RWPE2 (cell line): Measurements from ENCODE around the gene SPATA2L.

ENCODE experiments used
- ATAC-seq: fragments of 200-7000 bp; cut with Tn5 transposase; 3 replicates; pipeline ENCODE4 v1.9.1; 2021; ENCODE audit warnings: low read depth
- DNase-seq: peaks from one replicate; pipeline ENCODE4 v3.0.0-alpha.2; 2020; ENCODE audit warnings: low spot score
- H3K27ac ChIP-seq: fragments of 450-650 bp; 2 replicates; pipeline ENCODE4 v1.5.1; 2017; ENCODE audit warnings: mild to moderate bottlenecking; ENCODE audit not compliant: poor library complexity, severe bottlenecking
- H3K27me3 ChIP-seq: fragments of 250-450 bp; sonication (Bioruptor Pico); 2 replicates; pipeline ENCODE4 v1.5.1; 2021; ENCODE audit warnings: mild to moderate bottlenecking, moderate library complexity; ENCODE audit not compliant: insufficient read depth, poor library complexity, severe bottlenecking
- H3K36me3 ChIP-seq: fragments of 250-450 bp; sonication (Bioruptor Pico); 2 replicates; pipeline ENCODE4 v1.5.1; 2020; ENCODE audit warnings: low read depth, mild to moderate bottlenecking, moderate library complexity
- H3K4me1 ChIP-seq: fragments of 250-450 bp; sonication (Bioruptor Pico); 2 replicates; pipeline ENCODE4 v1.5.1; 2021; ENCODE audit warnings: mild to moderate bottlenecking, moderate library complexity; ENCODE audit not compliant: insufficient read depth, poor library complexity, severe bottlenecking
- H3K4me3 ChIP-seq: fragments of 250-450 bp; sonication (Bioruptor Pico); 2 replicates; pipeline ENCODE4 v1.5.1; 2021; ENCODE audit warnings: mild to moderate bottlenecking, moderate library complexity; ENCODE audit not compliant: severe bottlenecking
- H3K9me3 ChIP-seq: fragments of 250-450 bp; sonication (Bioruptor Pico); 2 replicates; pipeline ENCODE4 v1.5.1; 2021; ENCODE audit warnings: mild to moderate bottlenecking, moderate library complexity; ENCODE audit not compliant: severe bottlenecking
- CTCF ChIP-seq: fragments of 450-650 bp; IDR thresholded peaks from one replicate; pipeline ENCODE4 v1.5.1; 2017; ENCODE audit warnings: mild to moderate bottlenecking, moderate library complexity; ENCODE audit not compliant: poor library complexity, severe bottlenecking

The SPATA2L gene

DNA sequence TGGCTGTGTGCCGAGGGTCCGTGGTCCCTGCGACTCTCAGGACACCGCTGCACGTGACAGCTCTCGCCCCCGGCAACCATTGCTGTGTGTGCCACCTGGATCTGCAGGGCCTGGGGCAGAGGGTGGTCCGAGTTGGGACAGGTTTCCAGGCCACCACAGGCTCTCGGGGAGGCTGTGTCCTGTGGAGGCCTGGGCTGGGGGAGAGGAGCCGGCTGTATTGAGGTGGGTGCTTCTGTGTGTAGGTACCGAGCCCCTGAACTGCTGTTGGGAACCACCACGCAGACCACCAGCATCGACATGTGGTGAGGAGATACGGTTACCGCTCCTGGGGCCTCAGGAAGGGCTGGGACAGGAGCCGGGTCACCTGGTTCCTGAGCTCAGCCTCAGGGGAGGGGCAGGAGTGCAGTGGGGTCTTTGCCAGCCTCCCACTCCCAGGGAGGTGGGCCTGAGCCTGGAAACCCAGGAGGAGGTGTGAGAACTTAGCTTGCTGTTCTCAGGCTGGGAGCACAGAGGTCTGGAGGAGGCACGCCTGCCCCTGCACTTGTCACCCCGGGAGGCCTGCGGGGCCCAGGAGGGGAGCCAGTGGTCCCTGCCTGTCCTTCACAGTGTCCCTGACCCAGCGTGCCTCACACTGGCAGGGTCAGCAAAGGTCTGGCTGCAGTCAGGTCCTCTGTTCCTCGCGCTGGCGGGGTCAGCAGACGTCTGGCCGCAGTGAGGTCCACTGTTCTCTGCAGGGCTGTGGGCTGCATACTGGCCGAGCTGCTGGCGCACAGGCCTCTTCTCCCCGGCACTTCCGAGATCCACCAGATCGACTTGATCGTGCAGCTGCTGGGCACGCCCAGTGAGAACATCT, 7.3 kb downstream of the SPATA2L start:
- peaks cover 60% of the 10 kb centered on the region for H3K36me3 ChIP-seq

GRCh38 chr16:89693289-89693731, 8.2 kb downstream of the SPATA2L start:
- Histone ChIP-seq H3K27ac (no peak overlapping the region), H3K36me3 (peaks cover 68% of the 10 kb centered on the region), H3K9me3 (no peaks in the 10 kb centered on the region), H3K4me3 (no peak overlapping the region), H3K27me3 (no peaks in the 10 kb centered on the region), H3K4me1 (no peaks in the 10 kb centered on the region)
- no peak for DNase-seq
- no peak for ATAC-seq
- no peak for TF ChIP-seq CTCF

More for the DNA sequence above, 7.3 kb downstream of the SPATA2L start:
- H3K4me1 ChIP-seq: no peaks in the 10 kb centered on the region
- H3K27me3 ChIP-seq: no peaks in the 10 kb centered on the region
- no peak for TF ChIP-seq CTCF
- H3K9me3 ChIP-seq: no peaks in the 10 kb centered on the region
- DNase-seq (peak; percentile 70), ATAC-seq (no peak)
- H3K4me3 ChIP-seq: no peak overlapping the region
- no peak overlapping the region for H3K27ac ChIP-seq

DNA sequence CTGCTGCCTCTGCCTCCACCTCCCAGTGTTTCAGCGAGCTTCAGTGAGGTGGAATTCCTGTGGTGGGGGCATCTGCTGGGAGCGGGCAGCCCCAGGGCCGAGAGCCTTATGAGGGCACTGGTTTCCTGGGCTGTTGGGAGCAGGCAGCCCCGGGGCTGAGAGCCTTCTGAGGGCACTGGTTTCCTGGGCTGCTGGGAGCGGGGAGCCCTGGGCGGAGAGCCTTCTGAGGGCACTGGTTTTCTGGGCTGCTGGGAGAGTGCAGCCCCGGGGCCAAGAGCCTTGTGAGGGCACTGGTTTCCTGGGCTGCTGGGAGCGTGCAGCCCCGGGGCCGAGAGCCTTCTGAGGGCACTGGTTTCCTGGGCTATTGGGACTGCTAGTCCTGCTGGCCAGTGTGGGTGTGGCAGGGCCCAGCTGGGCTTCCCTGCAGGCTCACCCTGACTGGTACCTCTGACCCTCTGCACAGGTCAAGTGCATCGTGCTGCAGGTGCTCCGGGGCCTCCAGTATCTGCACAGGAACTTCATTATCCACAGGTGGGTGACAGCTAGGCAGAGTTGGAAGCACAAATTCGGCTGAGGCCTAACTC, 9.4 kb downstream of the SPATA2L start:
- Histone ChIP-seq H3K4me1 (no peaks in the 10 kb centered on the region), H3K9me3 (no peaks in the 10 kb centered on the region), H3K4me3 (no peak overlapping the region), H3K36me3 (peaks cover 71% of the 10 kb centered on the region), H3K27ac (no peak overlapping the region), H3K27me3 (no peaks in the 10 kb centered on the region)
- ATAC-seq (no peak), DNase-seq (no peak)
- TF ChIP-seq CTCF: no peak

DNA sequence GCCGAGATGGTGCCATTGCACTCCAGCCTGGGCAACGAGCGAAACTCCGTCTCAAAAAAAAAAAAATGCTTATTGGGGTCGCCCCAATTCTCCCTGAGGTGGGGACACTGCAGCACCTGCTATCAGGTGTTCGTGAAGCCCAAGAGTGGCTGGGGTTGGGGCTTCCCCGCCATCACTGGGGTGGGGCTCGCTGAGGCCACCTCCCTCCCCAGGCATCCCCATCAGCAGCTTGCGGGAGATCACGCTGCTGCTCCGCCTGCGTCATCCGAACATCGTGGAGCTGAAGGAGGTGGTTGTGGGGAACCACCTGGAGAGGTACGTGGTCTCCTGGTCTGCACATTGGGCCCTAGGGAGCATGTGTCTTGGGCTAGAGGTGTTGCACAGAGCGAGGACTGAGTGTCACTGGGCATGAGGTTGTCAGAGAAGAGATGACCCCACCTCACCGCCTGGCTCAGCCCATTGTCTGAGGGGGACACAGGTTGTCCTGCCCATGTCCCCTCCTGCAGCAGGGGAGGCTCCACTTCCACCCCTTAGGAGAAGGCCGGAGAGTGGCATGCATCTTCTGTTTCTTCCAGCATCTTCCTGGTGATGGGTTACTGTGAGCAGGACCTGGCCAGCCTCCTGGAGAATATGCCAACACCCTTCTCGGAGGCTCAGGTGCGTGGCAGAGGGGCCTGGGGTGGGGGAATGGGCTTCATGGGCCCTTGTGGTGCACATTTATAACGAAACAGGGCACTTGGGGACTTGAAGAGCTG, 10.1 kb downstream of the SPATA2L start:
- H3K4me1 ChIP-seq: no peaks in the 10 kb centered on the region
- H3K36me3 ChIP-seq: peaks cover 71% of the 10 kb centered on the region
- H3K27ac ChIP-seq: no peak overlapping the region
- H3K4me3 ChIP-seq: no peak overlapping the region
- no peaks in the 10 kb centered on the region for H3K27me3 ChIP-seq
- ATAC-seq: no peak
- no peak for TF ChIP-seq CTCF
- no peaks in the 10 kb centered on the region for H3K9me3 ChIP-seq
- no peak for DNase-seq
